Cortex of kidney (tissue), 1 donor: ENCODE measurements around the gene WBP1L.
"Not testable (repeated sequence)": the region's sequence is repeated elsewhere in the genome, so short reads cannot be mapped to it uniquely, and the experiment has no call there.

Experiments used
- DNase-seq: peaks from one replicate; lab custom pipeline; 2025; lab: John Stamatoyannopoulos, UW

Gene WBP1L

GRCh38 chr10:102812231-102812876 is 68.6 kb downstream of the WBP1L start:
- DNase-seq = no peak

GRCh38 chr10:102813017-102813541 is 69.3 kb downstream of the WBP1L start:
- no peak for DNase-seq

GRCh38 chr10:102813734-102814452 is 70.1 kb downstream of the WBP1L start:
- no peak for DNase-seq

- no peak for DNase-seq
These were observed 70.7 kb downstream of the WBP1L start for GRCh38 chr10:102814453-102814871.

GRCh38 chr10:102814873-102815661 is 71.3 kb downstream of the WBP1L start:
- no peak for DNase-seq

GRCh38 chr10:102815790-102816549 is 72.2 kb downstream of the WBP1L start:
- no peak for DNase-seq

- DNase-seq = no peak
These were observed 73.4 kb downstream of the WBP1L start for GRCh38 chr10:102817175-102817574.

GRCh38 chr10:102819054-102819453 is 75.3 kb downstream of the WBP1L start:
- no peak for DNase-seq

- DNase-seq = not testable (repeated sequence)
These were observed 76.3 kb downstream of the WBP1L start for GRCh38 chr10:102820008-102820407.

GRCh38 chr10:102822222-102822621 is 78.5 kb downstream of the WBP1L start:
- DNase-seq = no peak

- no peak for DNase-seq
These were observed 80.9 kb downstream of the WBP1L start for GRCh38 chr10:102824664-102825063.

GRCh38 chr10:102826148-102826796 is 82.5 kb downstream of the WBP1L start:
- DNase-seq = no peak

GRCh38 chr10:102827597-102827975 is 83.8 kb downstream of the WBP1L start:
- DNase-seq = no peak

GRCh38 chr10:102831322-102832071 is 87.7 kb downstream of the WBP1L start:
- DNase-seq = no peak

- DNase-seq = no peak
These were observed 88.5 kb downstream of the WBP1L start for GRCh38 chr10:102832248-102832647.

- no peak for DNase-seq
These were observed 89.2 kb downstream of the WBP1L start for GRCh38 chr10:102832987-102833386.

GRCh38 chr10:102834143-102834542 is 90.4 kb downstream of the WBP1L start:
- no peak for DNase-seq

GRCh38 chr10:102835007-102835482 is 91.3 kb downstream of the WBP1L start:
- no peak for DNase-seq

- no peak for DNase-seq
These were observed 93.5 kb downstream of the WBP1L start, which contains the start of gene CYP17A1 for GRCh38 chr10:102837230-102837721. Gene CYP17A1, minus strand, starts transcription at chr10:102837413. Its CDS starts 52 bp downstream, at chr10:102837361.

GRCh38 chr10:102838276-102838927 is 94.7 kb downstream of the WBP1L start:
- not testable (repeated sequence) for DNase-seq
